Measurements from ENCODE around the gene MAML3. TPM values are rescaled to one million over a fixed set of nuclear protein-coding genes. Genes with fewer than 3 reads are reported as not detected.

Gene MAML3
- total and polyA plus RNA-seq, 2 of the 13 experiments (the other 11 are each of a cell fraction or from before 2014, with no cell fraction given): 0.05 to 0.13 TPM

DNA sequence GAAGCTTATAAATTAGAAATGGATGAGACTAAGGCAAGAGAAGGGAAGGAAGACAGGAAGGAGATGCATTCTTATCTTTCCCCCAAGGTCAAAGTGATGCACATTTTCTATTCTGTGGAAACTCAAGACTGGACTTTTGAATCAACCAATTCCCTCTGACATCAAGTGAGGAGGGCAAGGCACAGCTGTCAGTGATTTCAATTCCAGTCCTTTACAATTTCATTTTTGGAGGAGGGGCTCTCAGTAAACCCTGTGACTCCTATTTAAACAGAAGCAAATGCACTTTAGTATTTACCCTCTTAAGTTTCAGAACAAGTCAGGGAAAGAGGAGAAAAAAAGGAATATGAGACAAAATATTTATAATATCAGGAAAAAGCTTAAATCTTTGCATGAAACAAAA is 354.4 kb downstream of the MAML3 start:
- intact Hi-C loops (cut with micrococcal nuclease; ENCODE audit: unreplicated experiment) (no loop called here), in situ Hi-C loops (cut with HindIII; ENCODE audit: extremely low pct_ligation_motif_present, low pct_unique_long_range_greater_than_20kb) (no loop called here)
- H3K27me3 ChIP-seq (ENCODE audit: control insufficient read depth in 1 of 2, insufficient read depth in 2 of 2, low read length in 2 of 2): peaks cover 2 to 15% of the 10 kb centered on the region in 2 experiments; a peak in 3 of 5 replicates
- FAIRE-seq (no peak), ATAC-seq (no peak), DNase-seq (ENCODE audit: low spot score) (no peak)
- TF ChIP-seq ZNF142 (CRISPR knock-in tag; IDR thresholded peaks at IDR 0.05): no peak
- no peak for TF ChIP-seq EED (CRISPR knock-in tag; IDR thresholded peaks at IDR 0.05)
- TF ChIP-seq ZNF335 (CRISPR knock-in tag; IDR thresholded peaks at IDR 0.05): no peak
- H3K4me1 ChIP-seq (ENCODE audit: insufficient read depth, low read length): no peaks in the 10 kb centered on the region
- no peaks in the 10 kb centered on the region for H3K9me3 ChIP-seq (ENCODE audit: low read length)
- ChIA-PET CTCF (ENCODE audit: low intra/inter-chr PET ratio, low total read pairs) (no interaction called here), POLR2A (no interaction called here)
- no peaks in the 10 kb centered on the region for H3K36me3 ChIP-seq (replicated peaks in 1 of 2; ENCODE audit: control insufficient read depth in 1 of 2, insufficient read depth in 2 of 2, low read length in 2 of 2)
- no peak overlapping the region for H3K4me2 ChIP-seq (ENCODE audit: low read depth, low read length)
- H3K9ac ChIP-seq (ENCODE audit: insufficient read depth, low read depth, low read length): no peak overlapping the region
- no peak overlapping the region for H3K27ac ChIP-seq (ENCODE audit: extremely low read length, insufficient read depth, low read length)
- H3K79me2 ChIP-seq (ENCODE audit: insufficient read depth, low read length): no peaks in the 10 kb centered on the region
- H3K4me3 ChIP-seq (replicated peaks in 1 of 3; ENCODE audit: insufficient read depth in 1 of 3, low read depth in 2 of 3, low read length in 3 of 3): no peak overlapping the region
- BruUV-seq (replicated peaks): no TSS peak
- H4K20me1 ChIP-seq (ENCODE audit: insufficient read depth, low read length): no peaks in the 10 kb centered on the region
- H2AFZ ChIP-seq (ENCODE audit: low read length): no peak overlapping the region

- H3K36me3 ChIP-seq (replicated peaks in 1 of 2; ENCODE audit: control insufficient read depth in 1 of 2, insufficient read depth in 2 of 2, low read length in 2 of 2): no peaks in the 10 kb centered on the region
- H3K27ac ChIP-seq (ENCODE audit: extremely low read length, insufficient read depth, low read length): no peak overlapping the region
- no peak overlapping the region for H3K4me3 ChIP-seq (replicated peaks in 1 of 3; ENCODE audit: insufficient read depth in 1 of 3, low read depth in 2 of 3, low read length in 3 of 3)
- H3K4me2 ChIP-seq (ENCODE audit: low read depth, low read length): no peak overlapping the region
- ChIA-PET CTCF (ENCODE audit: low intra/inter-chr PET ratio, low total read pairs) (no interaction called here), POLR2A (no interaction called here)
- no TSS peak for BruUV-seq (replicated peaks)
- DNase-seq (ENCODE audit: low spot score) (no peak), FAIRE-seq (no peak), ATAC-seq (no peak)
- in situ Hi-C loops (cut with HindIII; ENCODE audit: extremely low pct_ligation_motif_present, low pct_unique_long_range_greater_than_20kb) (no loop called here), intact Hi-C loops (cut with micrococcal nuclease; ENCODE audit: unreplicated experiment) (no loop called here)
- H3K9ac ChIP-seq (ENCODE audit: insufficient read depth, low read depth, low read length): no peak overlapping the region
- H4K20me1 ChIP-seq (ENCODE audit: insufficient read depth, low read length): no peaks in the 10 kb centered on the region
- H3K4me1 ChIP-seq (ENCODE audit: insufficient read depth, low read length): no peaks in the 10 kb centered on the region
- H2AFZ ChIP-seq (ENCODE audit: low read length): no peak overlapping the region
- H3K9me3 ChIP-seq (ENCODE audit: low read length): no peaks in the 10 kb centered on the region
- H3K27me3 ChIP-seq (ENCODE audit: control insufficient read depth in 1 of 2, insufficient read depth in 2 of 2, low read length in 2 of 2): peaks cover 2 to 15% of the 10 kb centered on the region in 2 experiments; a peak in 3 of 5 replicates
- no peaks in the 10 kb centered on the region for H3K79me2 ChIP-seq (ENCODE audit: insufficient read depth, low read length)
- TF ChIP-seq, protein P1, sequence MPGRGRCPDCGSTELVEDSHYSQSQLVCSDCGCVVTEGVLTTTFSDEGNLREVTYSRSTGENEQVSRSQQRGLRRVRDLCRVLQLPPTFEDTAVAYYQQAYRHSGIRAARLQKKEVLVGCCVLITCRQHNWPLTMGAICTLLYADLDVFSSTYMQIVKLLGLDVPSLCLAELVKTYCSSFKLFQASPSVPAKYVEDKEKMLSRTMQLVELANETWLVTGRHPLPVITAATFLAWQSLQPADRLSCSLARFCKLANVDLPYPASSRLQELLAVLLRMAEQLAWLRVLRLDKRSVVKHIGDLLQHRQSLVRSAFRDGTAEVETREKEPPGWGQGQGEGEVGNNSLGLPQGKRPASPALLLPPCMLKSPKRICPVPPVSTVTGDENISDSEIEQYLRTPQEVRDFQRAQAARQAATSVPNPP (CRISPR knock-in tag; IDR thresholded peaks at IDR 0.05): no peak
- TF ChIP-seq, protein P2, sequence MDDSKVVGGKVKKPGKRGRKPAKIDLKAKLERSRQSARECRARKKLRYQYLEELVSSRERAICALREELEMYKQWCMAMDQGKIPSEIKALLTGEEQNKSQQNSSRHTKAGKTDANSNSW (CRISPR knock-in tag; IDR thresholded peaks at IDR 0.05; ENCODE audit: borderline replicate concordance): no peak
- TF ChIP-seq FOXM1 (CRISPR knock-in tag; IDR thresholded peaks at IDR 0.05): no peak
- TF ChIP-seq MED13 (CRISPR knock-in tag; IDR thresholded peaks at IDR 0.05): no peak
- no peak for TF ChIP-seq ZNF510 (CRISPR knock-in tag; IDR thresholded peaks at IDR 0.05; ENCODE audit: low read depth)
- TF ChIP-seq ZNF484 (CRISPR knock-in tag; IDR thresholded peaks at IDR 0.05; ENCODE audit: borderline replicate concordance, low read depth): no peak
- no peak for TF ChIP-seq ZNF792 (CRISPR knock-in tag; IDR thresholded peaks at IDR 0.05)
Observed at GRCh38 chr4:139798456-139798855, 355.5 kb downstream of the MAML3 start.

All from HepG2 (cell line).